ENCODE measurements around the gene LIN7B. TPM values are rescaled to one million over a fixed set of nuclear protein-coding genes. Genes with fewer than 3 reads are reported as not detected.

LIN7B gene
- total RNA-seq, 2 experiments from 2014 or later = 2.1 to 4.4 TPM

DNA sequence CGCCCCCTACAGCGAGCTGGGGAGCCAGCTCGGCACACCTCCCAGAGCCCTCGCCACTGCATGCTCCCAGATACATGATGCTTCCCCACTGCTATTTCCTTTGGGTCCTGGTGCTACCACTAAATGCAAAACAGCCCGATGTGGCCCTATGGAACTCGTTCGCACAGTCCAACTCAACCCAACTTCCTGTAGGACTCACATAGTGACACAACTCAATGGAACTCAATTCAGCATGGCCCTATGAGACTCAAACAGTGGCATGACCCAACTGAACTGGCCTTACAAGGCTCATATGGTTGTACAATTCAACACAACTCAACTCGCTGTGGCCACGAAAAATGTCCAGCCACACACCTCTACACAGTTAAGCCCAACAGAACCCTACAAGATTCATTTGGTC is 45.1 kb upstream of the LIN7B start:
- peaks cover 7% of the 10 kb centered on the region for H3K4me1 Mint-ChIP-seq (ENCODE audit: low read depth)
- H3K9me3 Mint-ChIP-seq = no peaks in the 10 kb centered on the region
- no peak overlapping the region for H3K27ac Mint-ChIP-seq
- intact Hi-C loops (cut with micrococcal nuclease) = no loop called here
- ATAC-seq = no peak
- POLR2A ChIA-PET = interaction anchor here (0.6 to 0.8 kb wide), 2 partner anchors 17 to 21 kb away, joined by 3 read pairs; no protein-coding TSS in a partner anchor
- no peak overlapping the region for H3K4me3 Mint-ChIP-seq
- TF ChIP-seq, protein P1, sequence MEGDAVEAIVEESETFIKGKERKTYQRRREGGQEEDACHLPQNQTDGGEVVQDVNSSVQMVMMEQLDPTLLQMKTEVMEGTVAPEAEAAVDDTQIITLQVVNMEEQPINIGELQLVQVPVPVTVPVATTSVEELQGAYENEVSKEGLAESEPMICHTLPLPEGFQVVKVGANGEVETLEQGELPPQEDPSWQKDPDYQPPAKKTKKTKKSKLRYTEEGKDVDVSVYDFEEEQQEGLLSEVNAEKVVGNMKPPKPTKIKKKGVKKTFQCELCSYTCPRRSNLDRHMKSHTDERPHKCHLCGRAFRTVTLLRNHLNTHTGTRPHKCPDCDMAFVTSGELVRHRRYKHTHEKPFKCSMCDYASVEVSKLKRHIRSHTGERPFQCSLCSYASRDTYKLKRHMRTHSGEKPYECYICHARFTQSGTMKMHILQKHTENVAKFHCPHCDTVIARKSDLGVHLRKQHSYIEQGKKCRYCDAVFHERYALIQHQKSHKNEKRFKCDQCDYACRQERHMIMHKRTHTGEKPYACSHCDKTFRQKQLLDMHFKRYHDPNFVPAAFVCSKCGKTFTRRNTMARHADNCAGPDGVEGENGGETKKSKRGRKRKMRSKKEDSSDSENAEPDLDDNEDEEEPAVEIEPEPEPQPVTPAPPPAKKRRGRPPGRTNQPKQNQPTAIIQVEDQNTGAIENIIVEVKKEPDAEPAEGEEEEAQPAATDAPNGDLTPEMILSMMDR (IDR thresholded peaks at IDR 0.05) = no peak
- H3K27me3 Mint-ChIP-seq = peaks cover 65% of the 10 kb centered on the region
- no peak for DNase-seq
- peaks cover 2% of the 10 kb centered on the region for H3K36me3 Mint-ChIP-seq (ENCODE audit: low read depth)
- CTCF ChIA-PET = interaction anchor here (1.8 kb wide), 1 partner anchor 29 kb away, joined by 9 read pairs; no protein-coding TSS in a partner anchor

GRCh38 chr19:49070416-49070815 is 43.8 kb upstream of the LIN7B start:
- intact Hi-C loops (cut with micrococcal nuclease) = no loop called here
- ATAC-seq (no peak), DNase-seq (no peak)
- H3K4me3 Mint-ChIP-seq = no peak overlapping the region
- TF ChIP-seq, protein P1 (IDR thresholded peaks at IDR 0.05) = no peak
- ChIA-PET CTCF (interaction anchor here (1.1 to 1.8 kb wide), 3 partner anchors 13 to 76 kb away, joined by 3 to 9 read pairs (median 4); partner anchors contain the start of gene CGB7), POLR2A (interaction anchor here (1.4 kb wide), 1 partner anchor 10 kb away, joined by 3 read pairs; no protein-coding TSS in a partner anchor)
- peaks cover 2% of the 10 kb centered on the region for H3K36me3 Mint-ChIP-seq (ENCODE audit: low read depth)
- H3K27me3 Mint-ChIP-seq = peaks cover 72% of the 10 kb centered on the region
- peaks cover 7% of the 10 kb centered on the region for H3K4me1 Mint-ChIP-seq (ENCODE audit: low read depth)
- no peaks in the 10 kb centered on the region for H3K9me3 Mint-ChIP-seq
- no peak overlapping the region for H3K27ac Mint-ChIP-seq

DNA sequence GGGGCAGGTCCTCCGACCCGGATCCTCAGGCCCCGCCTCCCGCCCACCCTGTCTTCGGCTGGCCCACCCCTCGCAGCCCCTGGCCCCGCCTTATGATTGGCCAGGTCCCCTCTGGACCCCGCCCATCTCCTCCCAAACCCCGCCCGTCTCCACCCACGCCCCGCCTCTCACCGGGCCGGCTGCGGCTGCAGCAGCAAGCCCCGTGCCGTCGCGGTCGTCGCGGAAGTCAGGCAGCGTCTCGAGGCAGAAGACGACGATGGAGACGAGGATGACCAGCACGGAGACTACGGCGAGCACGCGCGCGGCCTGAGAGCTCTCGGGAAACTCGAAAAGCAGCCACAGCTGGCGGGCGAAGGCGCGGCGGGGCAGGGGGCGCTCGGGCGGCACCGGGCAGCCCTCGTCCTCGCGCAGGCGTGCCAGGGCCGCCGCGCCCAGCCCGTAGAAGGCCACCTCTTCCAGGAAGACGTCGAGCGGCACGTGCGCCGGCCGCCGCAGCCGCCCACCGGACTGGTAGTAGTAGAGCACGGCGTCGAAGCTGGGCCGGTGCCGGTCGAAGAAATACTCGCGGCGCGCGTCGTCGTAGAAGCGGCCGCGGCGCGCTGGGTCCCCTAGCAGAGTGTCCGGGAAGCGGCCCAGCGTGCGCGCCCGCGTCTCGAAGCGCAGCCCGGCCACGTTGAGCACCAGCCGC is 42.2 kb upstream of the LIN7B start:
- Mint-ChIP-seq H3K27ac (no peak overlapping the region), H3K9me3 (no peaks in the 10 kb centered on the region), H3K4me1 (ENCODE audit: low read depth) (peaks cover 7% of the 10 kb centered on the region), H3K27me3 (peaks cover 63% of the 10 kb centered on the region), H3K4me3 (no peak overlapping the region), H3K36me3 (ENCODE audit: low read depth) (peaks cover 2% of the 10 kb centered on the region)
- intact Hi-C loops (cut with micrococcal nuclease) = no loop called here
- ChIA-PET POLR2A (interaction anchor here (0.5 kb wide), 1 partner anchor 404 kb away, joined by 3 read pairs; no protein-coding TSS in a partner anchor), CTCF (no interaction called here)
- ATAC-seq (no peak), DNase-seq (peak; percentile 31)
- TF ChIP-seq, protein P1 (IDR thresholded peaks at IDR 0.05) = no peak

DNA sequence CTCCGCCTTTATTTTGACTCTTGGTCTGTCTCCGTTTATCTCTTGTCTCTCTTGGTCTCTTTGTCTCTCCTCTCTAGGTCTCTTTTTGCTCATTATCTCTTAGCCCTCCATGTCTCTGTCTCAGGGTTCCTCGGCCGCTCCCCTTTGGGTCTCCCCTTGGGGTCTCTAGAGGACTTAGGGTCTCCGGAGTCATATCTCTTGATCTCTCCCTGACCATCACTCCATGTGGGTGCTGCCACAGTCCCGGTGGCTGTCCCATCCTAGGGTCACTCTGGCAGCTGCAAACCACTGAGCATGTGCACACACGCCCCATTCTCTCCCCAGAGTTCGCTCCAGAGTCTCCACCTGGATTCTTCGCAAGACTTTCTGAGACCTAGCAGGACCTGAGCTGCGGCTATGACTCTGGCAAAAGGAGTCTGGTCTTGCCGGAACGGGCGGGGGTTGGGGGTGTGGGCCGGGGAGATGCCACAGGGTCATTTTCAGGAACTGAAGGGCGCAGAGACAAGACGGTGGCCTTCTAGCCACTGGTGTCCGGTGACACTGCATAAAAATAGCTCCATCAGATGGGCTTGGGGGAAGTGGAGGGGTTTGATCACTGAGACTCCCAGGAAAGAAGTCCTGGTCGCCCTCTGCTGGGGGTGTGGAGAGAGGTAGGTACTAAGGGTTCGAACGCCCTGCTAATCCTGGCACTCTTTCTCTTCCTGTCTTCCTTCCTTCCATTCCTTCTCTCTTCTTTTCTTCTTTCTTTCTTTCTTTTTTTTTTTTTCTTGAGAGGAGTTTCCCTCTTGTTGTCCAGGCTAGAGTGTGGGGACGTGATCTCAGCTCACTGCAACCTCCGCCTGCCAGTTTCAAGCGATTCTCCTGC is 40.4 kb upstream of the LIN7B start:
- no peak overlapping the region for H3K4me3 Mint-ChIP-seq
- ChIA-PET CTCF (interaction anchor here (1.1 to 2.4 kb wide), 3 partner anchors 17 to 33 kb away, joined by 3 to 8 read pairs (median 5); partner anchors contain the start of gene CGB7), POLR2A (no interaction called here)
- no peak overlapping the region for H3K27ac Mint-ChIP-seq
- peaks cover 7% of the 10 kb centered on the region for H3K4me1 Mint-ChIP-seq (ENCODE audit: low read depth)
- ATAC-seq (peak; percentile 42), DNase-seq (peak; percentile 46)
- intact Hi-C loops (cut with micrococcal nuclease) = no loop called here
- peaks cover 2% of the 10 kb centered on the region for H3K36me3 Mint-ChIP-seq (ENCODE audit: low read depth)
- no peaks in the 10 kb centered on the region for H3K9me3 Mint-ChIP-seq
- H3K27me3 Mint-ChIP-seq = peaks cover 54% of the 10 kb centered on the region
- TF ChIP-seq, protein P1 (IDR thresholded peaks at IDR 0.05) = no peak
